HepG2 (cell line): ENCODE measurements around the gene PKDREJ. TPM values are rescaled to one million over a fixed set of nuclear protein-coding genes. Genes with fewer than 3 reads are reported as not detected.

Source experiments
- CENPX ChIP-seq: sonication (generic); formaldehyde crosslinking; IDR thresholded peaks from 2 replicates; pipeline ENCODE4 v1.9.0; 2021; ENCODE audit warnings: mild to moderate bottlenecking, missing genetic modification reagents, moderate library complexity
- FOXA1 ChIP-seq, 2 experiments: fragments of 450-650 bp in 1 of 2; sonication (generic) in 1 of 2; formaldehyde crosslinking in 1 of 2; IDR thresholded peaks; 2 replicates each; pipeline versions ENCODE4 v1.4.0 to v1.6.1; 2016 to 2020; ENCODE audit warnings: missing genetic modification reagents in 1 of 2
- FOXC1 ChIP-seq: sonication (generic); formaldehyde crosslinking; IDR thresholded peaks from 2 replicates; pipeline ENCODE4 v1.8.0; 2022; ENCODE audit warnings: mild to moderate bottlenecking, missing genetic modification reagents, borderline replicate concordance
- HHEX ChIP-seq: IDR thresholded peaks from 2 replicates; pipeline ENCODE4 v1.6.1; 2016; ENCODE audit warnings: control low read depth
- HIVEP1 ChIP-seq: sonication (generic); formaldehyde crosslinking; IDR thresholded peaks from 2 replicates; pipeline ENCODE4 v1.4.0; 2020; ENCODE audit warnings: mild to moderate bottlenecking, missing genetic modification reagents
- MED1 ChIP-seq: sonication (generic); formaldehyde crosslinking; IDR thresholded peaks from 2 replicates; pipeline ENCODE4 v1.4.0; 2020; ENCODE audit warnings: missing genetic modification reagents
- NFE2L2 ChIP-seq: fragments of 150-350 bp; IDR thresholded peaks from 2 replicates; pipeline ENCODE4 v1.6.1; 2014; ENCODE audit warnings: low read length
- NR3C1 ChIP-seq: sonication (generic); formaldehyde crosslinking; IDR thresholded peaks from 2 replicates; pipeline ENCODE4 v1.4.0; 2020; ENCODE audit warnings: missing genetic modification reagents
- REST ChIP-seq, 2 experiments: IDR thresholded peaks; 2 replicates each; pipeline ENCODE4 v1.6.1; 2011 to 2012; ENCODE audit warnings: low read length in 2 of 2, borderline replicate concordance in 1 of 2, low read depth in 1 of 2, mild to moderate bottlenecking in 1 of 2, moderate library complexity in 1 of 2
- SP140L ChIP-seq: sonication (generic); formaldehyde crosslinking; IDR thresholded peaks from 2 replicates; pipeline ENCODE4 v1.4.0; 2020; ENCODE audit warnings: missing genetic modification reagents, borderline replicate concordance
- THAP9 ChIP-seq: sonication (generic); formaldehyde crosslinking; IDR thresholded peaks from 2 replicates; pipeline ENCODE4; 2020; ENCODE audit warnings: missing genetic modification reagents, mild to moderate bottlenecking, borderline replicate concordance
- ZBTB8A ChIP-seq: sonication (generic); formaldehyde crosslinking; IDR thresholded peaks from 2 replicates; pipeline ENCODE4 v1.4.0; 2020; ENCODE audit warnings: mild to moderate bottlenecking, low read depth, missing genetic modification reagents, borderline replicate concordance
- ZFP90 ChIP-seq: sonication (generic); formaldehyde crosslinking; IDR thresholded peaks from 2 replicates; pipeline ENCODE4 v1.8.0; 2022; ENCODE audit warnings: missing genetic modification reagents, mild to moderate bottlenecking, inconsistent platforms, borderline replicate concordance
- ZNF30 ChIP-seq: sonication (generic); formaldehyde crosslinking; IDR thresholded peaks from 2 replicates; pipeline ENCODE4 v1.5.0; 2020; ENCODE audit warnings: mild to moderate bottlenecking, missing genetic modification reagents
- ZNF670 ChIP-seq: sonication (generic); formaldehyde crosslinking; IDR thresholded peaks from 2 replicates; pipeline ENCODE4 v1.8.0; 2022; ENCODE audit warnings: mild to moderate bottlenecking, missing genetic modification reagents, borderline replicate concordance
- ZNF788 ChIP-seq: sonication (generic); formaldehyde crosslinking; IDR thresholded peaks from 2 replicates; pipeline ENCODE4 v1.5.0; 2020; ENCODE audit warnings: mild to moderate bottlenecking, missing genetic modification reagents, borderline replicate concordance
- polyA plus RNA-seq, 8 experiments: library from polyadenylated mRNA; depleted of rRNA in 3 of 8; stranded (reverse) in 7 of 8; unstranded in 1 of 8; fragments of >200 nt; fragmentation: Illumina TruSeq in 4 of 8; extraction: Trizol in 4 of 8; gene quantifications; 2 replicates each; pipeline versions ENCODE4 v1.2.1 to v1.2.3, GENCODE V29; 2011 to 2016; ENCODE audit warnings: low read depth in 4 of 8, missing spikeins in 1 of 8, mixed read lengths in 1 of 8; ENCODE audit not compliant: insufficient read depth in 1 of 8
- total RNA-seq, 5 experiments: library from RNA; depleted of rRNA; stranded (reverse); fragments of >200 nt; fragmentation: Illumina TruSeq; extraction: Trizol; gene quantifications; 2 replicates each; pipeline ENCODE4 v1.2.3, GENCODE V29; 2016; ENCODE audit warnings: low read depth in 1 of 5
- TF ChIP-seq, protein P1 (sequence below): sonication (generic); formaldehyde crosslinking; conservative IDR thresholded peaks from 2 replicates; pipeline ENCODE4 v1.4.0; 2020; ENCODE audit warnings: missing genetic modification reagents
- TF ChIP-seq, protein P2 (sequence below): sonication (generic); formaldehyde crosslinking; IDR thresholded peaks from 2 replicates; pipeline ENCODE4 v1.4.0; 2020; ENCODE audit warnings: missing genetic modification reagents, borderline replicate concordance
- TF ChIP-seq, protein P3 (sequence below): sonication (generic); formaldehyde crosslinking; IDR thresholded peaks from 2 replicates; pipeline ENCODE4 v1.5.1; 2020; ENCODE audit warnings: missing genetic modification reagents, mild to moderate bottlenecking, borderline replicate concordance

Gene PKDREJ
- total and polyA plus RNA-seq, 2 of the 13 experiments (the other 11 are each of a cell fraction or from before 2014, with no cell fraction given) = not detected

DNA sequence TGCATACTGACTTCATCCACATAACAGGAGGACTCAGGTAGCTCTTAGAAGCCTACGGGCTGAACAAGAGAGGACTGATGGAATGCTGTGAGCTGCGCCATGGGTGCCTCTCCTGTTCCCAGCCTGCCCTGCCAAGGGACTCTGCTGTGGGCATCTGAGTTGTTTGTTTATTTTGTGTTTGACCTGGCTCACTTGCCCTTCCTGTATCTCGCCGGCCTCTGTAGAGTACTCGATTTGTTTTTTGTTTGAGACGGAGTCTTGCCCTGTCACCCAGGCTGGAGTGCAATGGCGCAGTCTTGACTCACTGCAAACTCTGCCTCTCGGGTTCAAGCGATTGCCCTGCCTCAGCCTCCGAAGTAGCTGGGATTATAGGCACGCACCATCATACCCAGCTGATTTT, 6.4 kb upstream of the PKDREJ start (continued):
- TF ChIP-seq FOXC1 (CRISPR knock-in tag) = no peak
- no peak; the same call in 1 of the 2 replicates for TF ChIP-seq MED1
- no peak for TF ChIP-seq CENPX
- TF ChIP-seq ZNF670 (CRISPR knock-in tag) = no peak
- TF ChIP-seq SP140L = no peak
- TF ChIP-seq NFE2L2 = no peak
- TF ChIP-seq HIVEP1 (CRISPR knock-in tag) = no peak
- no peak for TF ChIP-seq ZNF788 (CRISPR knock-in tag)
- TF ChIP-seq, protein P1, sequence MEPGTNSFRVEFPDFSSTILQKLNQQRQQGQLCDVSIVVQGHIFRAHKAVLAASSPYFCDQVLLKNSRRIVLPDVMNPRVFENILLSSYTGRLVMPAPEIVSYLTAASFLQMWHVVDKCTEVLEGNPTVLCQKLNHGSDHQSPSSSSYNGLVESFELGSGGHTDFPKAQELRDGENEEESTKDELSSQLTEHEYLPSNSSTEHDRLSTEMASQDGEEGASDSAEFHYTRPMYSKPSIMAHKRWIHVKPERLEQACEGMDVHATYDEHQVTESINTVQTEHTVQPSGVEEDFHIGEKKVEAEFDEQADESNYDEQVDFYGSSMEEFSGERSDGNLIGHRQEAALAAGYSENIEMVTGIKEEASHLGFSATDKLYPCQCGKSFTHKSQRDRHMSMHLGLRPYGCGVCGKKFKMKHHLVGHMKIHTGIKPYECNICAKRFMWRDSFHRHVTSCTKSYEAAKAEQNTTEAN (CRISPR knock-in tag) = no peak
- TF ChIP-seq ZBTB8A (CRISPR knock-in tag) = no peak
- no peak for TF ChIP-seq HHEX (CRISPR knock-in tag)
- TF ChIP-seq, protein P2, sequence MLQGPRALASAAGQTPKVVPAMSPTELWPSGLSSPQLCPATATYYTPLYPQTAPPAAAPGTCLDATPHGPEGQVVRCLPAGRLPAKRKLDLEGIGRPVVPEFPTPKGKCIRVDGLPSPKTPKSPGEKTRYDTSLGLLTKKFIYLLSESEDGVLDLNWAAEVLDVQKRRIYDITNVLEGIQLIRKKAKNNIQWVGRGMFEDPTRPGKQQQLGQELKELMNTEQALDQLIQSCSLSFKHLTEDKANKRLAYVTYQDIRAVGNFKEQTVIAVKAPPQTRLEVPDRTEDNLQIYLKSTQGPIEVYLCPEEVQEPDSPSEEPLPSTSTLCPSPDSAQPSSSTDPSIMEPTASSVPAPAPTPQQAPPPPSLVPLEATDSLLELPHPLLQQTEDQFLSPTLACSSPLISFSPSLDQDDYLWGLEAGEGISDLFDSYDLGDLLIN = no peak
- TF ChIP-seq ZFP90 (CRISPR knock-in tag) = no peak
- TF ChIP-seq, protein P3, sequence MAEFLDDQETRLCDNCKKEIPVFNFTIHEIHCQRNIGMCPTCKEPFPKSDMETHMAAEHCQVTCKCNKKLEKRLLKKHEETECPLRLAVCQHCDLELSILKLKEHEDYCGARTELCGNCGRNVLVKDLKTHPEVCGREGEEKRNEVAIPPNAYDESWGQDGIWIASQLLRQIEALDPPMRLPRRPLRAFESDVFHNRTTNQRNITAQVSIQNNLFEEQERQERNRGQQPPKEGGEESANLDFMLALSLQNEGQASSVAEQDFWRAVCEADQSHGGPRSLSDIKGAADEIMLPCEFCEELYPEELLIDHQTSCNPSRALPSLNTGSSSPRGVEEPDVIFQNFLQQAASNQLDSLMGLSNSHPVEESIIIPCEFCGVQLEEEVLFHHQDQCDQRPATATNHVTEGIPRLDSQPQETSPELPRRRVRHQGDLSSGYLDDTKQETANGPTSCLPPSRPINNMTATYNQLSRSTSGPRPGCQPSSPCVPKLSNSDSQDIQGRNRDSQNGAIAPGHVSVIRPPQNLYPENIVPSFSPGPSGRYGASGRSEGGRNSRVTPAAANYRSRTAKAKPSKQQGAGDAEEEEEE (CRISPR knock-in tag) = no peak
- TF ChIP-seq ZNF30 = no peak
- TF ChIP-seq THAP9 (CRISPR knock-in tag) = peak; percentile 32; the same call in 1 of the 2 replicates
- TF ChIP-seq NR3C1 (CRISPR knock-in tag) = no peak
- TF ChIP-seq FOXA1 (IDR thresholded peaks at IDR 0.05) = no peak
- no peak for TF ChIP-seq FOXA1 (CRISPR knock-in tag; IDR thresholded peaks at IDR 0.05)
- no peak for TF ChIP-seq REST (IDR thresholded peaks at IDR 0.05; ENCODE audit: borderline replicate concordance in 1 of 2, low read depth in 1 of 2, low read length in 2 of 2)
